Keratinocyte (primary cell): ENCODE measurements around the gene RNPS1.

Experiments used
- CTCF ChIP-seq, 3 experiments: IDR thresholded peaks in 1 of 3; conservative IDR thresholded peaks in 1 of 3; optimal IDR thresholded peaks in 1 of 3; 2 replicates in 2 of 3; 3 replicates in 1 of 3; pipeline versions ENCODE3 to v1.5.1; 2011; ENCODE audit warnings: low read length in 3 of 3, mild to moderate bottlenecking in 3 of 3, moderate library complexity in 2 of 3, control low read depth in 1 of 3, inconsistent platforms in 1 of 3; ENCODE audit not compliant: insufficient read depth in 2 of 3; ENCODE audit errors: extremely low read depth in 1 of 3
- EZH2 ChIP-seq: IDR thresholded peaks from one replicate; pipeline ENCODE4 v1.6.1; 2012; ENCODE audit warnings: inconsistent platforms, mild to moderate bottlenecking, low read length, moderate library complexity

GRCh38 chr16:2207872-2208271, 60.1 kb downstream of the RNPS1 start:
- TF ChIP-seq CTCF (optimal IDR thresholded peaks at IDR 0.05 in 1 of 3, IDR thresholded peaks at IDR 0.05 in 1 of 3, conservative IDR thresholded peaks at IDR 0.05 in 1 of 3; ENCODE audit: extremely low read depth in 1 of 3, insufficient read depth in 2 of 3, low read length in 3 of 3) (no peak), EZH2 (no peak)
